ENCODE data around the gene UBE2J2. TPM values are rescaled to one million over a fixed set of nuclear protein-coding genes. Genes with fewer than 3 reads are reported as not detected.

The UBE2J2 gene
- total and polyA plus RNA-seq, 2 of the 13 experiments (the other 11 are each of a cell fraction or from before 2014, with no cell fraction given) = 25.4 to 29.4 TPM

GRCh38 chr1:1305300-1306069 is 31.8 kb upstream of the UBE2J2 start (continued):
- TF ChIP-seq, protein P1, sequence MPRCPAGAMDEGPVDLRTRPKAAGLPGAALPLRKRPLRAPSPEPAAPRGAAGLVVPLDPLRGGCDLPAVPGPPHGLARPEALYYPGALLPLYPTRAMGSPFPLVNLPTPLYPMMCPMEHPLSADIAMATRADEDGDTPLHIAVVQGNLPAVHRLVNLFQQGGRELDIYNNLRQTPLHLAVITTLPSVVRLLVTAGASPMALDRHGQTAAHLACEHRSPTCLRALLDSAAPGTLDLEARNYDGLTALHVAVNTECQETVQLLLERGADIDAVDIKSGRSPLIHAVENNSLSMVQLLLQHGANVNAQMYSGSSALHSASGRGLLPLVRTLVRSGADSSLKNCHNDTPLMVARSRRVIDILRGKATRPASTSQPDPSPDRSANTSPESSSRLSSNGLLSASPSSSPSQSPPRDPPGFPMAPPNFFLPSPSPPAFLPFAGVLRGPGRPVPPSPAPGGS (CRISPR knock-in tag; IDR thresholded peaks at IDR 0.05) = no peak
- TF ChIP-seq RBAK (CRISPR knock-in tag; IDR thresholded peaks at IDR 0.05) (no peak), ZNF788 (CRISPR knock-in tag; IDR thresholded peaks at IDR 0.05; ENCODE audit: borderline replicate concordance) (no peak), CEBPB (IDR thresholded peaks at IDR 0.05; ENCODE audit: borderline replicate concordance, low read depth, low read length) (no peak), CSRNP2 (CRISPR knock-in tag; conservative IDR thresholded peaks at IDR 0.05; ENCODE audit: low read depth) (no peak), TERF1 (CRISPR knock-in tag; IDR thresholded peaks at IDR 0.05) (no peak), ZSCAN29 (CRISPR knock-in tag; conservative IDR thresholded peaks at IDR 0.05) (no peak), RFX1 (IDR thresholded peaks at IDR 0.05) (no peak), JUND (CRISPR knock-in tag; IDR thresholded peaks at IDR 0.05) (peak; percentile 58; the same call in 1 of the 2 replicates), RFX5 (IDR thresholded peaks at IDR 0.05; ENCODE audit: low read depth, low read length) (no peak), ZNF101 (CRISPR knock-in tag; IDR thresholded peaks at IDR 0.05; ENCODE audit: borderline replicate concordance, low read depth) (no peak), ZFP82 (CRISPR knock-in tag; IDR thresholded peaks at IDR 0.05; ENCODE audit: borderline replicate concordance) (no peak), SRSF9 (IDR thresholded peaks at IDR 0.05; ENCODE audit: borderline replicate concordance, insufficient read depth, low read depth, low read length, poor library complexity, severe bottlenecking) (no peak), ZNF20 (CRISPR knock-in tag; IDR thresholded peaks at IDR 0.05) (no peak), AHR (CRISPR knock-in tag; IDR thresholded peaks at IDR 0.05) (no peak), ARNT2 (CRISPR knock-in tag; IDR thresholded peaks at IDR 0.05; ENCODE audit: low read depth) (no peak)
- TF ChIP-seq, protein P2, sequence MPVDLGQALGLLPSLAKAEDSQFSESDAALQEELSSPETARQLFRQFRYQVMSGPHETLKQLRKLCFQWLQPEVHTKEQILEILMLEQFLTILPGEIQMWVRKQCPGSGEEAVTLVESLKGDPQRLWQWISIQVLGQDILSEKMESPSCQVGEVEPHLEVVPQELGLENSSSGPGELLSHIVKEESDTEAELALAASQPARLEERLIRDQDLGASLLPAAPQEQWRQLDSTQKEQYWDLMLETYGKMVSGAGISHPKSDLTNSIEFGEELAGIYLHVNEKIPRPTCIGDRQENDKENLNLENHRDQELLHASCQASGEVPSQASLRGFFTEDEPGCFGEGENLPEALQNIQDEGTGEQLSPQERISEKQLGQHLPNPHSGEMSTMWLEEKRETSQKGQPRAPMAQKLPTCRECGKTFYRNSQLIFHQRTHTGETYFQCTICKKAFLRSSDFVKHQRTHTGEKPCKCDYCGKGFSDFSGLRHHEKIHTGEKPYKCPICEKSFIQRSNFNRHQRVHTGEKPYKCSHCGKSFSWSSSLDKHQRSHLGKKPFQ (CRISPR knock-in tag; IDR thresholded peaks at IDR 0.05; ENCODE audit: insufficient replicate concordance) = no peak
- TF ChIP-seq, protein P3, sequence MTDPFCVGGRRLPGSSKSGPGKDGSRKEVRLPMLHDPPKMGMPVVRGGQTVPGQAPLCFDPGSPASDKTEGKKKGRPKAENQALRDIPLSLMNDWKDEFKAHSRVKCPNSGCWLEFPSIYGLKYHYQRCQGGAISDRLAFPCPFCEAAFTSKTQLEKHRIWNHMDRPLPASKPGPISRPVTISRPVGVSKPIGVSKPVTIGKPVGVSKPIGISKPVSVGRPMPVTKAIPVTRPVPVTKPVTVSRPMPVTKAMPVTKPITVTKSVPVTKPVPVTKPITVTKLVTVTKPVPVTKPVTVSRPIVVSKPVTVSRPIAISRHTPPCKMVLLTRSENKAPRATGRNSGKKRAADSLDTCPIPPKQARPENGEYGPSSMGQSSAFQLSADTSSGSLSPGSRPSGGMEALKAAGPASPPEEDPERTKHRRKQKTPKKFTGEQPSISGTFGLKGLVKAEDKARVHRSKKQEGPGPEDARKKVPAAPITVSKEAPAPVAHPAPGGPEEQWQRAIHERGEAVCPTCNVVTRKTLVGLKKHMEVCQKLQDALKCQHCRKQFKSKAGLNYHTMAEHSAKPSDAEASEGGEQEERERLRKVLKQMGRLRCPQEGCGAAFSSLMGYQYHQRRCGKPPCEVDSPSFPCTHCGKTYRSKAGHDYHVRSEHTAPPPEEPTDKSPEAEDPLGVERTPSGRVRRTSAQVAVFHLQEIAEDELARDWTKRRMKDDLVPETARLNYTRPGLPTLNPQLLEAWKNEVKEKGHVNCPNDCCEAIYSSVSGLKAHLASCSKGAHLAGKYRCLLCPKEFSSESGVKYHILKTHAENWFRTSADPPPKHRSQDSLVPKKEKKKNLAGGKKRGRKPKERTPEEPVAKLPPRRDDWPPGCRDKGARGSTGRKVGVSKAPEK (CRISPR knock-in tag; IDR thresholded peaks at IDR 0.05; ENCODE audit: borderline replicate concordance) = no peak

Measured in HepG2 (cell line).